ENCODE measurements around the gene VAV1. TPM values are rescaled to one million over a fixed set of nuclear protein-coding genes. Genes with fewer than 3 reads are reported as not detected.

VAV1 gene
- total RNA-seq, 3 donors from 2014 or later, result 6.6 to 10.2 (median 8.5) TPM

GRCh38 chr19:6822311-6822670 is 49.8 kb downstream of the VAV1 start:
- no peak overlapping the region for H3K4me3 ChIP-seq
- no peaks in the 10 kb centered on the region for H3K36me3 ChIP-seq
- H3K27me3 ChIP-seq, result no peaks in the 10 kb centered on the region
- peak in 1 of 2 donors; percentile 25 for DNase-seq (ENCODE audit: low spot score in 2 of 2)
- H3K27ac ChIP-seq, result no peak overlapping the region
- intact Hi-C loops (cut with DNase I; ENCODE audit: low total_unique reads), result no loop called here
- H3K9me3 ChIP-seq, result peaks cover 4 to 16% of the 10 kb centered on the region in 2 donors
- TF ChIP-seq, protein P1, sequence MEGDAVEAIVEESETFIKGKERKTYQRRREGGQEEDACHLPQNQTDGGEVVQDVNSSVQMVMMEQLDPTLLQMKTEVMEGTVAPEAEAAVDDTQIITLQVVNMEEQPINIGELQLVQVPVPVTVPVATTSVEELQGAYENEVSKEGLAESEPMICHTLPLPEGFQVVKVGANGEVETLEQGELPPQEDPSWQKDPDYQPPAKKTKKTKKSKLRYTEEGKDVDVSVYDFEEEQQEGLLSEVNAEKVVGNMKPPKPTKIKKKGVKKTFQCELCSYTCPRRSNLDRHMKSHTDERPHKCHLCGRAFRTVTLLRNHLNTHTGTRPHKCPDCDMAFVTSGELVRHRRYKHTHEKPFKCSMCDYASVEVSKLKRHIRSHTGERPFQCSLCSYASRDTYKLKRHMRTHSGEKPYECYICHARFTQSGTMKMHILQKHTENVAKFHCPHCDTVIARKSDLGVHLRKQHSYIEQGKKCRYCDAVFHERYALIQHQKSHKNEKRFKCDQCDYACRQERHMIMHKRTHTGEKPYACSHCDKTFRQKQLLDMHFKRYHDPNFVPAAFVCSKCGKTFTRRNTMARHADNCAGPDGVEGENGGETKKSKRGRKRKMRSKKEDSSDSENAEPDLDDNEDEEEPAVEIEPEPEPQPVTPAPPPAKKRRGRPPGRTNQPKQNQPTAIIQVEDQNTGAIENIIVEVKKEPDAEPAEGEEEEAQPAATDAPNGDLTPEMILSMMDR (IDR thresholded peaks at IDR 0.05), result no peak
- TF ChIP-seq POLR2A (IDR thresholded peaks at IDR 0.05) (no peak), POLR2AphosphoS5 (IDR thresholded peaks at IDR 0.05) (no peak)
- no peaks in the 10 kb centered on the region for H3K4me1 ChIP-seq

GRCh38 chr19:6825076-6825774 is 52.7 kb downstream of the VAV1 start:
- no peaks in the 10 kb centered on the region for H3K36me3 ChIP-seq
- intact Hi-C loops (cut with DNase I; ENCODE audit: low total_unique reads), result no loop called here
- no peaks in the 10 kb centered on the region for H3K4me1 ChIP-seq
- DNase-seq (ENCODE audit: low spot score in 2 of 2), result peak in 1 of 2 donors; percentile 25
- H3K27me3 ChIP-seq, result no peaks in the 10 kb centered on the region
- H3K4me3 ChIP-seq, result no peak overlapping the region
- H3K9me3 ChIP-seq, result peaks cover 4 to 7% of the 10 kb centered on the region in 2 donors
- TF ChIP-seq POLR2A (IDR thresholded peaks at IDR 0.05) (no peak), POLR2AphosphoS5 (IDR thresholded peaks at IDR 0.05) (no peak)
- TF ChIP-seq, protein P1 (IDR thresholded peaks at IDR 0.05), result no peak
- no peak overlapping the region for H3K27ac ChIP-seq

GRCh38 chr19:6826281-6826920 is 53.9 kb downstream of the VAV1 start:
- H3K9me3 ChIP-seq, result no peaks in the 10 kb centered on the region
- no peak overlapping the region for H3K27ac ChIP-seq
- TF ChIP-seq, protein P1 (IDR thresholded peaks at IDR 0.05), result no peak
- TF ChIP-seq POLR2AphosphoS5 (IDR thresholded peaks at IDR 0.05), result no peak
- no peak for TF ChIP-seq POLR2A (IDR thresholded peaks at IDR 0.05)
- no peaks in the 10 kb centered on the region for H3K4me1 ChIP-seq
- DNase-seq (ENCODE audit: low spot score in 2 of 2), result no peak
- no peaks in the 10 kb centered on the region for H3K36me3 ChIP-seq
- intact Hi-C loops (cut with DNase I; ENCODE audit: low total_unique reads), result no loop called here
- H3K4me3 ChIP-seq, result no peak overlapping the region
- no peaks in the 10 kb centered on the region for H3K27me3 ChIP-seq

GRCh38 chr19:6828306-6828697 is 55.8 kb downstream of the VAV1 start:
- intact Hi-C loops (cut with DNase I; ENCODE audit: low total_unique reads), result no loop called here
- no peak for DNase-seq (ENCODE audit: low spot score in 2 of 2)
- no peaks in the 10 kb centered on the region for H3K9me3 ChIP-seq

More at GRCh38 chr19:6828306-6828697, 55.8 kb downstream of the VAV1 start:
- Histone ChIP-seq H3K27me3 (no peaks in the 10 kb centered on the region), H3K27ac (no peak overlapping the region), H3K4me1 (no peaks in the 10 kb centered on the region), H3K36me3 (no peaks in the 10 kb centered on the region), H3K4me3 (no peak overlapping the region)
- no peak for TF ChIP-seq POLR2A (IDR thresholded peaks at IDR 0.05)
- TF ChIP-seq, protein P1 (IDR thresholded peaks at IDR 0.05), result no peak
- TF ChIP-seq POLR2AphosphoS5 (IDR thresholded peaks at IDR 0.05), result no peak
